Retinal pigment epithelial cell (primary cell): ENCODE results near the gene TMEM263.

Experiments
- DNase-seq: peaks from one replicate; pipeline ENCODE4 v3.0.0-alpha.2; 2010; ENCODE audit warnings: low read depth
- H3K4me3 ChIP-seq: 2 replicates; pipeline ENCODE4 v1.5.1; 2011; ENCODE audit warnings: mild to moderate bottlenecking, low read length, control low read depth, moderate library complexity
- CTCF ChIP-seq: conservative IDR thresholded peaks from 2 replicates; pipeline ENCODE4 v1.5.1; 2011; ENCODE audit warnings: low read depth, low read length, control low read depth, inconsistent platforms

Gene TMEM263

GRCh38 chr12:106955377-106956047 lies at the start of gene TMEM263:
Gene TMEM263, plus strand, starts transcription at chr12:106955907. Its CDS starts 11,210 bp downstream, at chr12:106967117.
- peak; percentile 81 for DNase-seq
- H3K4me3 ChIP-seq = peak within 1 kb of the TSS; percentile 98

GRCh38 chr12:106906715-106907114 lies 49.0 kb upstream of the TMEM263 start:
- no peak for TF ChIP-seq CTCF
- H3K4me3 ChIP-seq = no peak overlapping the region
- no peak for DNase-seq

More at GRCh38 chr12:106955377-106956047, at the start of gene TMEM263:
- TF ChIP-seq CTCF = no peak

- no peak for TF ChIP-seq CTCF
- H3K4me3 ChIP-seq = no peak overlapping the region
- DNase-seq = no peak
These were observed 48.3 kb upstream of the TMEM263 start for GRCh38 chr12:106907411-106907810.

- no peak for DNase-seq
- no peak for TF ChIP-seq CTCF
- H3K4me3 ChIP-seq = no peak overlapping the region
These were observed 47.9 kb upstream of the TMEM263 start for GRCh38 chr12:106907846-106908245.

- no peak for TF ChIP-seq CTCF
- DNase-seq = no peak
- H3K4me3 ChIP-seq = no peak overlapping the region
These were observed 47.1 kb upstream of the TMEM263 start for GRCh38 chr12:106908561-106908960.

GRCh38 chr12:106910202-106910601 lies 45.5 kb upstream of the TMEM263 start:
- H3K4me3 ChIP-seq = no peak overlapping the region
- TF ChIP-seq CTCF = no peak
- DNase-seq = no peak

- no peak for DNase-seq
- TF ChIP-seq CTCF = no peak
- H3K4me3 ChIP-seq = no peak overlapping the region
These were observed 44.1 kb upstream of the TMEM263 start for GRCh38 chr12:106911581-106911980.
